Ovary (tissue), 10 donors: ENCODE data around the gene HAPLN2. TPM values are rescaled to one million over a fixed set of nuclear protein-coding genes. Genes with fewer than 3 reads are reported as not detected.

Experiments
- DNase-seq, 5 donors: peaks; one replicate each; pipeline ENCODE4 v3.0.0-alpha.2; 2019 to 2020
- H3K27ac ChIP-seq, 2 donors: fragments of 200-600 bp; one replicate each; pipeline versions ENCODE4 v1.5.1 to v1.8.0; 2019 to 2022
- H3K27me3 ChIP-seq: fragments of 200-600 bp; one replicate; pipeline ENCODE4 v1.8.0; 2022
- H3K36me3 ChIP-seq: fragments of 200-600 bp; sonication (generic); one replicate; pipeline ENCODE4 v1.5.1; 2019
- H3K4me1 ChIP-seq: one replicate; pipeline ENCODE4 v1.8.1; 2013; ENCODE audit warnings: mild to moderate bottlenecking, moderate library complexity; ENCODE audit not compliant: insufficient read depth
- H3K4me3 ChIP-seq: fragments of 200-600 bp; sonication (generic); one replicate; pipeline ENCODE4 v1.5.1; 2017
- H3K9me3 ChIP-seq, 2 donors: fragments of 200-600 bp in 1 of 2; sonication (generic) in 1 of 2; one replicate each; pipeline versions ENCODE4 v1.5.1 to v1.8.1; 2013 to 2019; ENCODE audit warnings: mild to moderate bottlenecking in 1 of 2, moderate library complexity in 1 of 2
- CTCF ChIP-seq, 3 donors: fragments of 450-650 bp in 2 of 3; fragments of 200-600 bp in 1 of 3; IDR thresholded peaks; one replicate each; pipeline versions ENCODE4 v1.5.1 to v1.8.0; 2016 to 2022; ENCODE audit warnings: antibody characterized with exemption in 3 of 3, mild to moderate bottlenecking in 1 of 3
- EP300 ChIP-seq: sonication (generic); formaldehyde crosslinking; IDR thresholded peaks from one replicate; pipeline ENCODE4 v1.6.1; 2017; ENCODE audit warnings: antibody characterized with exemption
- POLR2A ChIP-seq: fragments of 450-650 bp; IDR thresholded peaks from one replicate; pipeline ENCODE4 v1.6.1; 2017; ENCODE audit warnings: antibody characterized with exemption, mild to moderate bottlenecking, moderate library complexity
- WGBS, 3 donors: extraction: QIAGEN DNeasy Blood & Tissue Kit in 1 of 3; methylation state at CpG; one replicate each; pipeline versions ENCODE4 v1.1.5 to v1.1.7; 2013 to 2017; 5-methylcytosine and 5-hydroxymethylcytosine counted together
- intact Hi-C, 4 donors: fragments of 100-400 bp; cut with DNase I; formaldehyde crosslinking; loops; one replicate each; pipeline versions ENCODE4 v1.11.0 to v1.15.1; 2022 to 2023
- long read RNA-seq, 3 donors: library from polyadenylated mRNA in 2 of 3; unstranded in 2 of 3; transcript quantifications; one replicate each; pipeline ENCODE4 v2.0.0 and lab custom pipeline, GENCODE V29; 2021 to 2026
- polyA plus RNA-seq, 2 donors: library from polyadenylated mRNA; stranded (reverse); fragments of 200-250 nt in 1 of 2; fragments of 350-450 nt in 1 of 2; fragmentation: Illumina TruSeq in 1 of 2; extraction: RNeasy Lipid Tissue Mini Kit (QIAGEN cat#74804) in 1 of 2; gene quantifications; one replicate each; pipeline ENCODE4 v1.2.3, GENCODE V29; 2013 to 2014
- total RNA-seq, 7 donors: library from RNA; depleted of rRNA in 2 of 7; stranded (reverse); fragments of >200 nt in 2 of 7; fragmentation: NEBNext Ultra II Directional in 3 of 7; extraction: Animal tissue kit (Norgen Biotek cat#: 25700) in 3 of 7; gene quantifications; one replicate each; pipeline versions ENCODE4 v1.1.0 to v1.2.4, GENCODE V29; 2016 to 2023
- donor health status: DM: no; HTN: no; CAD: no; lungs with moderate emphysema.
- donor health status: DM: no; HTN: no; CAD: no.
- donor health status: Bipolar disorder and iron deficiency.
- donor health status: DM: yes; HTN: yes; CAD: no.
- donor health status: DM: no; HTN: no; CAD: no.
- donor health status: DM: yes; HTN: yes; CAD: no.

The HAPLN2 gene
- total RNA-seq, result 1 to 10 TPM in 5 of 7 donors, under 1 TPM in 2; 0.30 to 1.9 (median 1.2) TPM
- polyA plus RNA-seq, result 1 to 10 TPM in 1 of 2 donors, not detected in 1; 1.1 TPM
- long read RNA-seq, donor 1, result 0 reads
- long read RNA-seq, donor 2, result 0 reads
- long read RNA-seq, donor 3, partial matches to known transcripts, result 1 of 4 reads
- long read RNA-seq, donor 3, other reads (novel, unspliced or antisense), result 2 of 4 reads

GRCh38 chr1:156618853-156619581, at the start of gene HAPLN2:
TSS of gene HAPLN2 (plus strand) at chr1:156619415. CDS start at chr1:156623491, 4,076 bp downstream.
- H3K27me3 ChIP-seq, result no peaks in the 10 kb centered on the region
- intact Hi-C loops, result loop anchor here in 1 of 4 donors (10.0 kb wide), 1 partner anchor 264 kb away; no protein-coding TSS in a partner anchor
- DNase-seq, result no peak
- no peak within 1 kb of the TSS for H3K27ac ChIP-seq
- TF ChIP-seq EP300, result no peak
- no peaks in the 10 kb centered on the region for H3K36me3 ChIP-seq
- H3K9me3 ChIP-seq, result no peaks in the 10 kb centered on the region
- H3K4me1 ChIP-seq, result peaks cover 4% of the 10 kb centered on the region
- no peak within 1 kb of the TSS for H3K4me3 ChIP-seq
- 10 to 12% (median 11%) methylated on average over 7 of the region's 7 CpGs for WGBS, 3 donors

- DNase-seq, result no peak
- Histone ChIP-seq H3K4me1 (peaks cover 2% of the 10 kb centered on the region), H3K9me3 (no peaks in the 10 kb centered on the region), H3K27ac (no peak overlapping the region), H3K4me3 (no peak overlapping the region), H3K27me3 (no peaks in the 10 kb centered on the region), H3K36me3 (no peaks in the 10 kb centered on the region)
- intact Hi-C loops, result no loop called here
- TF ChIP-seq EP300, result no peak
- TF ChIP-seq CTCF (IDR thresholded peaks at IDR 0.05), result no peak
- no peak for TF ChIP-seq POLR2A
- WGBS, 3 donors, result 17 to 19% (median 17%) methylated on average over 4 of the region's 4 CpGs
Measured at GRCh38 chr1:156571261-156571852, 47.9 kb upstream of the HAPLN2 start.

- H3K27me3 ChIP-seq, result no peaks in the 10 kb centered on the region
- intact Hi-C loops, result no loop called here
- TF ChIP-seq CTCF (IDR thresholded peaks at IDR 0.05) (no peak), POLR2A (peak; percentile 9)
- H3K4me3 ChIP-seq, result peak within 1 kb of the TSS; percentile 25
- DNase-seq, result peak; percentile 80 to 86 (median 83)
- no peak within 1 kb of the TSS for H3K27ac ChIP-seq
- no peaks in the 10 kb centered on the region for H3K36me3 ChIP-seq
- H3K9me3 ChIP-seq, result no peaks in the 10 kb centered on the region
- peaks cover 2% of the 10 kb centered on the region for H3K4me1 ChIP-seq
- WGBS, 3 donors, result 0 to 1% (median 0%) methylated on average over 37 to 38 of the region's 38 CpGs
Measured at GRCh38 chr1:156571919-156572662, 47.1 kb upstream of the HAPLN2 start, which contains the start of gene IQGAP3. TSS of gene IQGAP3 (minus strand) at chr1:156572565. CDS start at chr1:156572529, 36 bp downstream.

- Histone ChIP-seq H3K4me3 (peak overlapping the region; percentile 25), H3K9me3 (no peaks in the 10 kb centered on the region), H3K27me3 (no peaks in the 10 kb centered on the region), H3K27ac (no peak overlapping the region), H3K4me1 (peaks cover 2% of the 10 kb centered on the region), H3K36me3 (no peaks in the 10 kb centered on the region)
- TF ChIP-seq CTCF (IDR thresholded peaks at IDR 0.05) (no peak), POLR2A (no peak), EP300 (no peak)
- intact Hi-C loops, result no loop called here
- 22 to 26% (median 23%) methylated on average over 10 of the region's 10 CpGs for WGBS, 3 donors
- DNase-seq, result no peak
Measured at GRCh38 chr1:156572663-156573018, 46.6 kb upstream of the HAPLN2 start.
